Left forelimb (tissue), 1 donor: Measurements from ENCODE around the gene MPZL3.
"Not testable (repeated sequence)": the region's sequence is repeated elsewhere in the genome, so short reads cannot be mapped to it uniquely, and the experiment has no call there.

Source experiments
- DNase-seq: peaks from one replicate; pipeline ENCODE4 v3.0.0-alpha.2; 2018; ENCODE audit warnings: low spot score

Gene MPZL3

DNA sequence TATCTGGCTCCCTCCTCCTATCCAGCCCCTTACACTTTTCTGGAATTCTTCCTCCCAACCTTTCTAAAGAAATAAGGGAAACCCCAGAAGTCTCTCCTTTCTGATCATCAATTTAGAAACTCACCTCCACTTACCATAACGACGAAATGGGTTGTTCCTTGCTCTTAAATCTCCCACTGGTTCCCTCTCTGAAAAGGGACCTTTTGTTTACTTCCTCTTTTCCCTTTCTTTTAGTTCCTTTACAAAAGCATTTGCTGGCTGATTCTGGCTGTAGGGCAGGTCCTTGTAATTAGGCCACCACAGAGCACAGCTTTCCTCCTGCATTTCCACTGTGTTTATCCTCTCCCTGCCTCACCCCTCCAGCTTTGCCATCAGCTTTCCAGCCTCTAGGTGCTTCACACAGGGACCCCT lies 39.4 kb downstream of the MPZL3 start:
- DNase-seq: no peak

DNA sequence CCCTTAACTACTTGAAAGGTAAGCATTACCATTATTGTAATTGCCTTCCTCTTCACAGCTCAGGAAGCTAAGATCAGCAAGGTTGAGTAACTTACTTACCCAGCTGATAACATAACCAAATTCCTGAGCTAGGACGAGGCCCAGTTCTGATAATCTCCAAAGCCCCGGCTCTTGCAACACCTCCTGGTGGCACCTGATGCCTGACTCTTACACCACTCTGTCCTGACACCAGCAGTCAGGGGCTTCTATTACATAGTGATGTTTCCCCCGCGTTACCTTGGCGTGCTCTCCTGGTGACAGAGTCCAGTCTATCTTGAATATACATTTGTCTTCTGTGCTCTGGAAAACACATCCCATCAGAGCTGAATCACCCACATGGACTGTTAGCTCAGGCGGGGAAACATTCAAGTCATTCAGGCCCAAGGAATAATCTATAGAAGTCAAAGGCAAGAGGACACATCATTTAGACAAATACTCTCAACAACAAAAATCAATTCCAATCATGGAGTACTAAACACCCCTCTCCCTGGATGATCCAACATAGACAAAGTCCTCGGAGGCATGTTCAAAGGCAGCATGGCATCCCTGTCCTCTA lies 39.9 kb downstream of the MPZL3 start:
- no peak for DNase-seq

DNA sequence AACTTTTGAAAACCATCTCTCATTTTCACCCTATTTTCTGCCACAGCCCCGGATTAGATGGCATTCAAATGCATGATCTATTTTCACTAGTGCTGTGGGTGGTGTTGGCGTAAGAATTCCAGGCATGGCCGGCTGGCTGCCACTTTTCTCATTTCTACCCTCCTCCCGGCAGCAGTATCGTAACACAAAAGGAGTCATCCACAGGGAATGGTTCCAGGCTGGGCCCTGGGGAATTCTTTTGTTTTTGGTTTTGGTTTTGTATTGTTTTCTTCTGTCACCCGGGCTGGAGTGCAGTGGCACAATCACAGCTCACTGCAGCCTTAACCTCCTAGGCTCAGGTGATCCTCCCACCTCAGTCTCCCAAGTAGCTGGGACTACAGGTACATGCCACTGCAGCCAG lies 41.2 kb downstream of the MPZL3 start:
- no peak for DNase-seq

DNA sequence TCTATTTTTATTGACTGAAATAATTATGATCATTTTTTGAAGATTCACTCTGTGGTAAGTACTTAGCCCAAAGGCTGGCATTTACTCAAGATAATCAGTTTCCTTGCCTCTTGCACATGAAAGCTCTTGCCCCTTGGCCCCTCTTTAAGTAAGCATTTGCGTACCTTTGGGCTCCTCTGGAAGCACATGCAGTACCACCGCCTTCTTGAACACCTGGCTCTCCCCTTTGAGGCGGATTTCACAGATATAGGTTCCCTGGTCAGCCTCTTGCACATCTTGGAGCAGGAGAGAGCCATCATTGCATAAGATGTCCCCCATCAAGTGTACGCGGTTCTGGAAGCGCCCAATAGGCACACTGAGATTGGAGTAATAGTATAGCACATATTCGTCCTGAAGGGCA lies 41.8 kb downstream of the MPZL3 start:
- DNase-seq: no peak

DNA sequence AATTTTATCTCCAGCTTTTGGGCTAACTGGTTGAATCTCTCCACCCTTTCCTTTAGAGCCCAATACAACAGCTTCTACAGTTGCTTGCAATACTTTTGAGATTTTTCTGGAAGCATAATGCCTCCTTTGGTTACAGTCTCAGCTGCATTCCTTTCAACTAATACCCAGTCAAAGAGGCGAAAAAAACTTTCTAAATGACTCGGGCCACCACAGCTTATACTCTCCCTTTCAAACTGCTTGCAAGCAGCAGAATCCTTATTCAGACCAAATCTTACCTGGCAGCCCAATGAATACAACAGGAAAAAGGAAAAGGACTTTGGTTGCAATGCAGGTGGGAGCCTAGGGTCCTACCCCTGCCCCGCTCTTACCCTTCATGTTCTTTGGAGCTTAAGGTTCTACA lies 43.1 kb downstream of the MPZL3 start:
- no peak for DNase-seq

DNA sequence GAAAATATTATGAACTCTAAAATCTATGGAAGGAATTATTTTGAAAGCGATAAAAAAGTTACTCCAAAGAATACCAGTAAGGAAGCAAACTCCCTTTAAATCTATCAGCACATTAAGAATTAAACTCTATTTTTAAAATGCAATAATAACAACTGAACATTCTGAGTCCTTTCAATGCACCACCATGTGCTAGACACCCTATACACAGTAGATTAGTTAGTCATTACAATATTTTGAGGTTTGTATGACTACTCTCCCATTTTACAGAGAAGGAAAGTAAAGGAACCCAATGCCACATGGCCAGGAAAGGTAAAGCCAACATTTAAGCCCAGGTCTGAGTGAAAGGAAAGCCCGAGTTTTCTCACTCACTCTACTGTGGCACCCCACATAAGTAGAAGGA lies 45.1 kb downstream of the MPZL3 start:
- no peak for DNase-seq

DNA sequence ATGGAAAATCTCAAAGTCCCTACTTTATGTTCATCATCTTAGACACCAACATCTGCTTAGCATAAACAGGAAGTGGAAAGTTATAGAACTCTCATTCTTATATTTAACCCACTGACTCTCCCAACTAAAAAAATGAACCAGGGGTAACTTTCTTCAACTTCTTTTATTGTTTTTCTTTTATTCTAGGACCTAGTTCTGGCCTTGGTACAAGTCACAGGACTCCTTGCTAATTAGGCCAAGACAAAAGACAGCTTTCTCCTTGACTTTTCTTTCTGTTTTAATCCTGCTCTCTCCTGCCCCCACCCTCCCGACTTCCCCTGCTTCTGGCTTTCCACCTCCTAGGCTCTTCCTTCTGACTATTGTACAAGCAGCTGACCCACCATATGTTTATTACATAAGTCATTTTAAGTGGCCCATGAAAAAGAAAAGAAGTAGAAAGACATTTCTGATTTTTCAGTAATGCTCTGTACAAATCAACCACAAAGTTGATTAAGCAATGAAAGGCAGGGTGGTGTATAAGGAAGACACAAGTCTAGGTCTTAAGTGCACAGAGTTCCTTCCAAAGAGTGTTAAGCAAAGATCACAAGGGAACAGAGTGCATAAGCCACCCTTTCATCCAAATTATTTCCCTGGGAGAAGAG lies 45.7 kb downstream of the MPZL3 start:
- no peak for DNase-seq

DNA sequence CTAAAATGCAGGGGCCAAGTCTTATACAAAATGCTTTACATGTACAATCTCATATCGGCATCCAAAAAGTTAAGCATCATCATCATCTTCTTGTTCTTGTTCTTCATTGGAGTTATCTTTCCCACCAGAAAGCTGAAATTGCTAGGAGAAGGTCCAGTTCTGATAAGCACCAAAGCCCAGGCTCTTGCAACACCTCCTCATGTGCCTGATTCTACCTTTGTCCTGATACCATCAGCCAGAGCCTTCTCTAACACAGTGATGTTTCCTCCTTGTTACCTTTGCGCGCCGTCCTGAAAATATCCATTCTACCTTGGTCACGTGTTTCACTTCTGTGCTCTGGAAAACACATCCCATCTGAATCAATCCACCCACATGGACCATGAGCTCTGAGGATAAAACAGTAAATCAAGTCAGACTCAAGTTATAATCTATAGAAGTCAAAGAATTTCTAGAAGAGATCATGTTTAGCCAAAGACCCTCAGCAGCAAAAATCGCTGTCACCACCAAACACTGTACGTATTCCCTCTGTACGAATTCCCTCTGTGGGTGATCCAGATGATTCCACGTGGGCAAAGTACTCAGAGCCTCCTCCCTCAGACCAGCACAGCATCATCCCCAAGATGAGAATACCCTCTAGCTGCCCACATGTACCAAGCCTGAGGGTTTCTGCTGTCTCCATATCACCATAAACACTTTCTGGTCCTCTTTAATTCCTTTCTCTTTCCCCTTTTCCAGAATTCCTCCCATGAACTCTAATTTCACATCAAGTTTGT lies 46.4 kb downstream of the MPZL3 start:
- DNase-seq: no peak

DNA sequence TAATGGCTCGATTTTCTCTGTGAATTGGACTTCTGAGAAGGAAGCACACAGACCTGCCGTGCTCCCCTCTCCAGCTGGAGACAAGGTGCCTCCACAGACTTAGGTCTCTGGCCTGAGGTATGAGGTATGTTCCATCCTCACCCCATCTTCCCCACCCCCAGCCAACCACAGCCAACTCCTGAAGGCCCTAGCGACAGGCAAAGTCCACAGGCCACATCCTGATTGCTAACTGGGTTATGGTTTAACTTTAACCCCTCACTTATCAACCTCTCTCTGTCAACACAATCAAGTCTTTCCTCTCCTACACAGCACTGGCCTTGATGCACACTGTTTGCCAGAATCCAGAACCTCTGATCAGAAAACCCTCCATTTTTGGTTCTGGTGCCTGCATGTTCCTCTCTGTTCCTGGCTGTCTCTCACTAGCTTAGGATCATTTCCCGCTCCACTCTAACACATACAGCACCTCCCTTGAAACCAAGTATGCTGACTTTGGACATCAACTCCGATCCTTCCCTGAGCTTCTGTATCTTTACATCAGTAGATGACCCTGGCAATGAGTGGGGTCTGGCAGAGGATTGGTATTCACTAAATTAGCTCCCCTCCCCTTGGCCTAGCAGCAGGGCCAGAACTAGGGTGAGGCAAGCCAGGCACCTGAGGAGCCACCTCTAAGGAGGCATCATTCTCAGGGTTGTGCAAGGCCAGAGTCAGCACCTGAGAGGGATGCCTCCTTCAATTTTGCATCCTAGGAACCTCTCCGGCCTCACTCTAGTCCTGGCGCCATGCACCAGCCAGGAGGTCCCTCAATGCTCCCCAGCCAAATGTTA lies 49.4 kb downstream of the MPZL3 start:
- no peak for DNase-seq

DNA sequence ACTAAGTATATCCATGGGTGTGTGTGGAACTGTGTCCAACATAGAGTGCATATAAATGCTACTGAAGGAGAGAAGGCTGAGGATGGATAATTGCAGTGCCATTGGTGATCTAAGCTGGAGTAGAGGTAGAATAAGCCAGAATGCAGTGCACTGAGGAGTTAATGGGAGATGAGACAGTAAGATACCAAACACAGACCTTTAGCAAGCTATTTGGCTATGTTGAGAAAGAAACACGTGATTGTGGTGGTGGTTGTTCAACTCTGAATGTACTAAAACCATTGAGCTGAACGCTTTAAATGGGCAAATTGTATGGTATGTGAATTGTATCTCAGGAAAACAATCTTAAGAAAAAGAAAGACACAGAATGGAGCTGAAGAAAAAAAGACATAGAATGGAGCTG lies 50.2 kb downstream of the MPZL3 start:
- no peak for DNase-seq

DNA sequence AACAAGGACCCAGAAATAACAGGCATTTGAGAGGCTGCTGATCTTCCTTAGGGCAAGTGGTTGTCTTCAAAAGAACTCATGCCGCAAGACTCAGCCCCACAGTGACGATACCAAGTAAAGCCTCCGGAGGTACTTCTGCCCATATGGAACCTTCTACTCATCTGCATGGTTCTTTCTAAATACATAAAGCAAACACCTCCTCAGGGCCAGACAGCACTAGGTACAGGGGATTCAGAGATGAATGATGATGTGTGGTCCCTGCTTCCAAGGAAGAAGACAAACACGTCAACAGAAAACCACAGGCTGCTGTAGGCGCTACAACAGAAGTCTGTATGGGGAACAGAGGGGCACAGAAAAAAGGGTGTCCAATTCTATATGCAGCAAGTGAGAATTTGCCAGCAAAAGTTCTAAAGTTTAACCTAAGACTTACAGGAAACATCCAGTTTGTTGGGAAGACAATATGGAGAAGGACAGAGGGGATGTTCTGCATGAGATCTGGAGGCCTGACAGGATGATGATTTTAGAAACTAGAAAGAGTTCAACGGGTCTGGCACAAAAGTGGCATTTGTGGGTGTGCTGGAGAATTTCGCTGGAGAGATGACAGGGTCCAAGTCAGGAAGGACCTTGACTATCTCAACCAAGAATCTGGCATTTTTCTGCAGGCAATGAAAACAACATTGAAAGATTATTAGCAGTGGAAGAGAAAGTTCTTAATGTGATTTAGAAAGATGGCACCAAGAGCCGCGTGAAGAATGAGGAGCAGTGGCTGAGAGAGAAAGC lies 51.1 kb downstream of the MPZL3 start:
- DNase-seq: no peak

DNA sequence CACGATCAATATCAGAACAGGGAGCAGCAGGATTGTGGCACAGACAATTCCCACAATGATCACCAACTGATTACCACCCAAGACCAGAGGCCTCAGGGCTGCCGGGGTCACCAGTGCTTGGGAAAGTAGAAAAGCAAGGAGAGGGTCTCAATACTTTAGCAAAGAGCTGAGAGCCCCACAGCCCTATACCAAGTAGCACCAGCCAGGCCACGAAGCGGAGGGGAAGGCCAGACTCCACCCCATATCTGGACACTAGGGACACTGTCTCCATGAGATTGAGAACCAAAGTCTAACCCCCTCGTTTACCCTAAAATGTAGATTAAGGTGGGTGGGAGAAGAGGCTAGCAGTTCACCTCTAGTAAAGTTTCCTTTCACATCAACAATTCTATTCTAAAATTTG lies 51.7 kb downstream of the MPZL3 start:
- no peak for DNase-seq

DNA sequence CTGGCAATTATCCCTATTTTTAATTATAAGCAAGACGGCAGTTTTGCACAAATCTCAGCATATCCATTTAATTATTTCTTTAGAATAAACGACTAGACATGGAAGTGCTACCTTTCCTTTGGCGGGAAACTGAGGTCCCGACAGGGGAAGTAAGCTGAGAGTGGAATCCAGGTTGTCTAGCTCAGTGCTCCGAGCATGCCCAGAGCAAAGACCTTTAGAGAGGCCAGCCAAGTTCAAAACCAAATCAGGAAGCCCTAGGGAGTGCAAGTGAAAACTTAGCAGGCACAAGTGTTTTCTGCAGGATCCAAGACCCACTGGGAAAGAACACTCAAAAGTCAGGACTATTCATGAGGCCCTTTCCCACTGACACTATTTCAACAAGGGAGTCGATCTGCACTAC lies 53.0 kb downstream of the MPZL3 start:
- DNase-seq: no peak

DNA sequence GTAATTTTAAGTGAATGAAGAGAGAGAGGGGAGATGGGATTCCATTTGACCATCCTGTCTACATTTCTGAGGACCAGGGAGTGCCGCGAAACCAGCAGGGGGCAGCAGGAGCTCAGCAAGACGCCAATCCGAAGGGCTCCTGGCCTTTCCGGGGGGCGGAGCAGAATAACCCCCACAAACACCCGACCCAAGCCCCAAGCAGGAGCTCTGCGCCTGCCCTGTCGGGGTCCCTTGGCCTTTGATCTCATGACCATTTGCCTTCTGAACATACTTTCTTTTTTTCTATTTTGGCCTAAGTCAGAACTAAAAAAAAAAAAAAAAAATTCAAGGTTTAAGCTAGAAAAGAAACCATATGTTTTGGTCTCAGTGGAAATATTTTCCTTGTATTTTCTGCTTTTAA lies 53.8 kb downstream of the MPZL3 start:
- peak; percentile 78 for DNase-seq

DNA sequence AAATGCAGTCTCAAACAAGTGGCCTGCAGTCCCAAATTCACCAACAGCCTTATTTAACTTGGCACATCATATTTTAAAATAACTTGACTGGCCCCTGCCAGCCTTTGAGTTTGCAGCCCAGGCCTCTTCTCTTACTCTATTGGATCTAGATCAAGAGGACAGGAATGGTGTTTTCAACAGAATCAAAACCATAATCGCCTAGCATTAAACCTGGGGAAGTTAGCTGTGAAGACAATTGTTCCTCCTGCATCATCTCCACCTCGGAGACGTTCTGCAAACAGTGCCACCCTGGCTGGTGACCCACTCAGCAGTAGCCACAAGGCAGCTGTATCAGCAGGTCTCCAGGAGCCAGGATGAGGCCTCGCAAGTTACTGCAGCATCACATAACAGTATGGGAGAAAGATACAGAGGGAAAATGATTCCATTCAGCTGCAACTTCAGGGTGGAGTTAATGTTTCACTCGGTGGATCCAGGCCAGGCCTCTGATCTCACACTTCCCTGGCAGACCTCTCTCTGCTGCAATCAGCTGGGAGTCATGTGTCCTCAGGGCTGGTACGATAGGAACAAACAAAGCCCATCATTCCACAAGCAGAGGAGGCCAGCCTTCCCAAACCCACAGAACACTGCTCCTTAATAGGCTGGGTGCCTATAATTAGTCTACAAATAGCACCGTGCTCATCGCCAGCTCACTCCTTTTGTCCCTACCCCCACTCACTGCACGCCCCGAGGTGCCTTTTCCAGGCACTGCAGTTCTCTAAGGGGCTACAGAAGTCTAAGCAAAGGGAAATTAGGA lies 57.1 kb downstream of the MPZL3 start:
- no peak for DNase-seq

DNA sequence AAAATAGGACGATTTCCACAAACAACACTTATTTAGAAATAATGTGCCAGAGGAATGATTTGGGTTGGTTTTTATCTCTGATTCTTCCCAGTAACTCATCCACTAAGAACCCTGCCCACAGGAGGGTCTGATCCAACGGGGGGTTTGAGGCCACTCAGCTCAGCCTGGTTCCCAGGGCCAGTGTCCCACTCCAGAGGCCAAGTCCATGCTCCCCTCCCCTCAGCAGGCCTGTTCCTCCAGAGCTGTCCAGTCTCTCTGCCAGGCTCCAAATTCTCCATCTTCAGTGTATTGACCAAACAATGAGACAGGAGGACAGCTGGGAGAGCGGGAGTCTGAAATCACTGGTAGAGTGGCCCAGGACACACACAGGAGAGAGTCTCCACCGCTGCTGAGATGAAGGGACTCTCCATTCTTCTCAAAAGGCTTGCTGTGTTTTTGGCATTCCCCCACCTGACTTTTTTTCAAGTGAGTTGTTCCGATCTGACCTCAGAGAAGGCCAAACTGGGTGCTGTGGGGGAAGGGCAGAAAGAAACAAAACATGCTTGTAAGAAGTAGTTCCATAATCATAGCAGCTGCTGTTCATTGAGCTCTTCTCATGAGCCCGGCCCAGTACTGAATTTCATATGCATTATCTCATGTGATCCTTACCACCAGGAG lies 58.1 kb downstream of the MPZL3 start:
- DNase-seq: no peak

DNA sequence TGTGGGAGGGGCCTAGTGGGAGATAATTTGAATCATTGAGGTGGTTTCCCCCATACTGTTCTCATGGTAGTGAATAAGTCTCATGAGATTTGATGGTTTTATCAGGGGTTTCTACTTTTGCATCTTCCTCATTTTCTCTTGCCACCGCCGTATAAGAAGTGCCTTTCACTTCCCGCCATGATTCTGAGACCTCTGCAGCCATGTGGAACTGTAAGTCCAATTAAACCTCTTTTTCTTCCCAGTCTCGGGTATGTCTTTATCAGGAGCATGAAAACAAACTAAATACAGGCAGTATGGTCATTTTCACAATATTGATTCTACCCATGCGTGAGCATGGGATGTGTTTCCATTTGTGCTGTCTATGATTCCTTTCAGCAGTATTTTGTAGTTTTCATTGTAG lies 59.3 kb downstream of the MPZL3 start:
- DNase-seq: not testable (repeated sequence)

DNA sequence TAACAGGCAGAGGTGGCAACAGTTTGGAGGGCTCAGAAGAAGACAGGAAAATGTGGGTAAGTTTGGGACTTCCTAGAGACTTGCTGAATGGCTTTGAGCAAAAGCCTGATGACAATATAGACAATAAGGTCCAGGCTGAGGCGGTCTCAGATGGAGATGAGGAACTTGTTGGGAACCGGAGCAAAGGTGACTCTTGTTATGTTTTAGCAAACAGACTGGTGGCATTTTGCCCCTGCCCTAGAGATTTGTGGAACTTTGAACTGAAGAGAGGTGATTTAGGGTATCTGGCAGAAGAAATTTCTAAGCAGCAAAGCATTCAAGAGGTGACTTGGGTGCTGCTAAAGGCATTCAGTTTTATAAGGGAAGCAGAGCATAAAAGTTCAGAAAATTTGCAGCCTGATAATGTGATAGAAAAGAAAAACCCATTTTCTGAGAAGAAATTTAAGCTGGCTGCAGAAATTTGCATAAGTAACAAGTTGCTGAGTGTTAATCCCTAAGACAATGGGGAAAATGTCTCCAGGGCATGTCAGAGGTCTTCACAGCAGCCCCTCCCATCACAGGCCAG lies 61.1 kb downstream of the MPZL3 start:
- not testable (repeated sequence) for DNase-seq

DNA sequence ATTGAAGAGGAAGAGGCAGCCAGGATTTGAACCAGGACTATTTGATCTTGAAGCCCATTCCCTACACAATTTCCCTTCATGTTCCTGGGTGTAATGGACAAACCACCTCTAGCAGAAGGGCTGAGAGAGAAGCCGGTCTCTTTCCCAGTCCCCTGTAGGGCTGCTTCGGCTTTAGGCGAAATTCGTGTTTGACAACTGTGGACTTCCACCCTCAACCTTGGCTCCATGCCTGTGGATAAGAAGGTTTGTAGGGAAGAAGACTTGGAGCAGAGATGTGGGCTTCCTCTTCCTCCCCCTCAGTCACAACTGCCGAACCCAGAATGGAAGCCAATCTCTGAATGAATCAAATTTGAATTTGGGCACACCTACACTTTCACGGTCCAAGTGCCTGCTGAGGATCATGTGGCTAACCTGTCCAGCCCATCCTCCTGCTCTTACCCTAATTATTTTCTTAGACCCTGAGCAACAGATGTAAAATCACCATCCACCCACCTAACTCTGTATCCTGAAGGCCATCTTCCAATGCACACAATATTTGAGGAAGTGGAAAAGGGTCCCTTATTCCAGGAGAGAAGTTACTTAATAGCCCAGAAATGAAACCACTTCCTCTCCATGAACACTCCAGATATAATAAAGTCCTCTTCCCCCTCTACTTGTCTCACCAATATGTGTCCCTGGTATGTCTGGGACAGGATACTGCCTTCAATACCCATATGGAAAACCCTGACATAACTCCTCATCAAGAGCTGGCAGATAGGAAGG lies 65.6 kb downstream of the MPZL3 start:
- no peak for DNase-seq
